IMR-90 (cell line): Measurements from ENCODE around the gene TRMT1. TPM values are rescaled to one million over a fixed set of nuclear protein-coding genes. Genes with fewer than 3 reads are reported as not detected.

Experiments
- ATAC-seq: fragments of 200-7000 bp; cut with Tn5 transposase; 2 replicates; pipeline ENCODE4 v1.9.1; 2020; ENCODE audit warnings: low read depth, mild to moderate bottlenecking, moderate library complexity
- BruUV-seq: library from RNA; stranded (reverse); fragments of 400-500 nt; replicated peaks from 2 replicates; lab custom pipeline; 2021; lab: Mats Ljungman, UMichigan
- CTCF ChIA-PET: fragments of 300-600 bp; formaldehyde crosslinking; extraction: SDS; loops from one replicate; lab custom pipeline; 2021; ENCODE audit warnings: antibody characterized with exemption; lab: Yijun Ruan, JAX
- POLR2A ChIA-PET: fragments of 300-600 bp; sonication (Branson Sonifier 250); formaldehyde crosslinking; loops from one replicate; lab custom pipeline; 2022; ENCODE audit warnings: antibody characterized with exemption; ENCODE audit not compliant: unreplicated experiment; lab: Charles Lee
- DNase-seq: peaks from one replicate; pipeline ENCODE4 v3.0.0; 2013
- H2AFZ ChIP-seq: replicated peaks from 2 replicates; pipeline ENCODE3; 2013; ENCODE audit warnings: low read length, mild to moderate bottlenecking; ENCODE audit not compliant: poor library complexity
- H2AK5ac ChIP-seq: 2 replicates; pipeline ENCODE4 v1.6.1; 2013; ENCODE audit warnings: low read depth, low read length, inconsistent platforms
- H2AK9ac ChIP-seq: replicated peaks from 2 replicates; pipeline ENCODE3; 2013; ENCODE audit warnings: mild to moderate bottlenecking, low read depth, low read length, moderate library complexity; ENCODE audit not compliant: poor library complexity
- H2BK120ac ChIP-seq: 2 replicates; pipeline ENCODE4 v1.6.1; 2013; ENCODE audit warnings: low read depth, low read length, inconsistent platforms
- H2BK15ac ChIP-seq: 3 replicates; pipeline ENCODE4 v1.6.1; 2013; ENCODE audit warnings: low read depth, low read length, inconsistent platforms
- H2BK20ac ChIP-seq: 2 replicates; pipeline ENCODE4 v1.6.1; 2013; ENCODE audit warnings: low read depth, mild to moderate bottlenecking, inconsistent platforms, low read length, moderate library complexity
- H2BK5ac ChIP-seq: 2 replicates; pipeline ENCODE4 v1.6.1; 2013; ENCODE audit warnings: mild to moderate bottlenecking, low read depth, low read length, inconsistent platforms; ENCODE audit not compliant: poor library complexity, severe bottlenecking
- H3K14ac ChIP-seq: replicated peaks from 2 replicates; pipeline ENCODE4 v1.6.1; 2013; ENCODE audit warnings: low read depth, low read length, inconsistent platforms
- H3K18ac ChIP-seq: 2 replicates; pipeline ENCODE4 v1.6.1; 2013; ENCODE audit warnings: low read depth, low read length, control low read depth
- H3K23ac ChIP-seq: 2 replicates; pipeline ENCODE4 v1.6.1; 2013; ENCODE audit warnings: low read depth, low read length, inconsistent platforms
- H3K27ac ChIP-seq: 2 replicates; pipeline ENCODE4 v1.5.1; 2013; ENCODE audit warnings: mild to moderate bottlenecking, control low read depth, low read length; ENCODE audit not compliant: insufficient read depth
- H3K27me3 ChIP-seq: 2 replicates; pipeline ENCODE4 v1.6.1; 2013; ENCODE audit warnings: low read length; ENCODE audit not compliant: control insufficient read depth, insufficient read depth
- H3K36me3 ChIP-seq: 2 replicates; pipeline ENCODE4 v1.6.1; 2013; ENCODE audit warnings: low read length, mixed read lengths; ENCODE audit not compliant: control insufficient read depth, insufficient read depth
- H3K4ac ChIP-seq: 2 replicates; pipeline ENCODE4 v1.6.1; 2013; ENCODE audit warnings: low read depth, low read length, inconsistent platforms
- H3K4me1 ChIP-seq: 2 replicates; pipeline ENCODE4 v1.6.1; 2013; ENCODE audit warnings: low read length, mixed read lengths; ENCODE audit not compliant: control insufficient read depth, insufficient read depth
- H3K4me2 ChIP-seq: 2 replicates; pipeline ENCODE4 v1.6.1; 2013; ENCODE audit warnings: low read depth, mild to moderate bottlenecking, control low read depth, low read length, moderate library complexity
- H3K4me3 ChIP-seq: 2 replicates; pipeline ENCODE4 v1.5.1; 2013; ENCODE audit warnings: low read depth, mild to moderate bottlenecking, control low read depth, low read length, moderate library complexity; ENCODE audit not compliant: insufficient read depth
- H3K56ac ChIP-seq: 2 replicates; pipeline ENCODE4 v1.6.1; 2013; ENCODE audit warnings: low read length, inconsistent platforms; ENCODE audit not compliant: insufficient read depth; ENCODE audit errors: extremely low read depth
- H3K79me1 ChIP-seq, 2 experiments: 2 replicates each; pipeline ENCODE4 v1.6.1; 2013; ENCODE audit warnings: low read length in 2 of 2, inconsistent platforms in 1 of 2, low read depth in 1 of 2
- H3K9ac ChIP-seq: 2 replicates; pipeline ENCODE4 v1.6.1; 2013; ENCODE audit warnings: low read depth, low read length, control low read depth
- H3K9me1 ChIP-seq: 2 replicates; pipeline ENCODE4 v1.6.1; 2013; ENCODE audit warnings: low read length, inconsistent platforms; ENCODE audit not compliant: insufficient read depth
- H3K9me3 ChIP-seq: 2 replicates; pipeline ENCODE4 v1.6.1; 2013; ENCODE audit warnings: low read length; ENCODE audit not compliant: control insufficient read depth, insufficient read depth
- H4K20me1 ChIP-seq: 2 replicates; pipeline ENCODE4 v1.6.1; 2013; ENCODE audit warnings: low read length, inconsistent platforms; ENCODE audit not compliant: insufficient read depth
- H4K5ac ChIP-seq: 2 replicates; pipeline ENCODE4 v1.6.1; 2013; ENCODE audit warnings: mild to moderate bottlenecking, low read depth, low read length, control low read depth
- H4K8ac ChIP-seq, 2 experiments: 2 replicates each; pipeline ENCODE4 v1.6.1; 2013; ENCODE audit warnings: low read depth in 2 of 2, low read length in 2 of 2, control low read depth in 1 of 2, inconsistent platforms in 1 of 2
- H4K91ac ChIP-seq: 2 replicates; pipeline ENCODE4 v1.6.1; 2013; ENCODE audit warnings: low read depth, low read length, inconsistent platforms; ENCODE audit not compliant: insufficient read depth
- BHLHE40 ChIP-seq: fragments of 150-350 bp; IDR thresholded peaks from 2 replicates; pipeline ENCODE4 v1.6.1; 2016; ENCODE audit warnings: mild to moderate bottlenecking, low read depth, low read length
- CEBPB ChIP-seq: IDR thresholded peaks from 2 replicates; pipeline ENCODE4 v1.6.1; 2012; ENCODE audit warnings: low read depth, low read length, improper control_type of control experiment
- CHD1 ChIP-seq: IDR thresholded peaks from 2 replicates; pipeline ENCODE4 v1.6.1; 2012; ENCODE audit warnings: low read depth, low read length, improper control_type of control experiment
- FOS ChIP-seq: fragments of 150-350 bp; IDR thresholded peaks from 2 replicates; pipeline ENCODE4 v1.6.1; 2016; ENCODE audit warnings: low read depth, low read length
- MXI1 ChIP-seq: IDR thresholded peaks from 2 replicates; pipeline ENCODE4 v1.6.1; 2012; ENCODE audit warnings: low read depth, mild to moderate bottlenecking, low read length, moderate library complexity, borderline replicate concordance
- NFE2L2 ChIP-seq: fragments of 150-350 bp; IDR thresholded peaks from 2 replicates; pipeline ENCODE4 v1.6.1; 2016; ENCODE audit warnings: low read depth, mild to moderate bottlenecking, low read length
- POLR2A ChIP-seq: IDR thresholded peaks from 2 replicates; pipeline ENCODE4 v1.6.1; 2012; ENCODE audit warnings: mild to moderate bottlenecking, low read depth, low read length
- RAD21 ChIP-seq: IDR thresholded peaks from 2 replicates; pipeline ENCODE4 v1.6.1; 2012; ENCODE audit warnings: low read length, improper control_type of control experiment
- RCOR1 ChIP-seq: IDR thresholded peaks from 2 replicates; pipeline ENCODE4 v1.6.1; 2012; ENCODE audit warnings: mild to moderate bottlenecking, low read length, improper control_type of control experiment; ENCODE audit not compliant: insufficient replicate concordance
- RFX5 ChIP-seq: IDR thresholded peaks from 2 replicates; pipeline ENCODE4 v1.8.0; 2012; ENCODE audit warnings: low read depth, mild to moderate bottlenecking, low read length, moderate library complexity
- SMC3 ChIP-seq: fragments of 150-350 bp; IDR thresholded peaks from 2 replicates; pipeline ENCODE4 v1.6.1; 2016; ENCODE audit warnings: low read depth, mild to moderate bottlenecking, antibody characterized with exemption, low read length, moderate library complexity
- WGBS, 2 experiments: methylation state at CpG; one replicate each; pipeline versions ENCODE4 v1.1.5 to v1.1.7; 2013; ENCODE audit warnings: missing lambda C conversion rate in 2 of 2; ENCODE audit not compliant: insufficient read length in 1 of 2; ENCODE audit errors: extremely low coverage in 2 of 2; 5-methylcytosine and 5-hydroxymethylcytosine counted together
- dilution Hi-C: fragments of 300-500 bp; cut with HindIII; formaldehyde crosslinking; loops from one replicate; pipeline ENCODE4 v1.14.3; 2018; ENCODE audit warnings: low sequenced_read_pairs; ENCODE audit not compliant: unreplicated experiment
- in situ Hi-C: fragments of 300-500 bp; cut with MboI; formaldehyde crosslinking; loops from 3 replicates; pipeline ENCODE4 v1.14.3; 2019; ENCODE audit warnings: low sequenced_read_pairs, inconsistent platforms, mixed read lengths
- intact Hi-C: fragments of 100-400 bp; cut with micrococcal nuclease; formaldehyde crosslinking; loops from 2 replicates; pipeline ENCODE4 v1.10.0; 2022
- polyA plus RNA-seq, 3 experiments: library from polyadenylated mRNA; depleted of rRNA; stranded (reverse); fragments of >200 nt; gene quantifications; 2 replicates each; pipeline ENCODE4 v1.2.3, GENCODE V29; 2012; ENCODE audit warnings: low replicate concordance in 1 of 3
- total RNA-seq: library from RNA; depleted of rRNA; stranded (reverse); fragments of >200 nt; gene quantifications from 2 replicates; pipeline ENCODE4 v1.2.3, GENCODE V29; 2012
- TF ChIP-seq, protein P1 (sequence below): conservative IDR thresholded peaks from 2 replicates; pipeline ENCODE4 v1.5.1; 2012; ENCODE audit warnings: mild to moderate bottlenecking, low read depth, low read length, improper control_type of control experiment
- TF ChIP-seq, protein P2 (sequence below): fragments of 150-350 bp; IDR thresholded peaks from 2 replicates; pipeline ENCODE4 v1.6.1; 2016; ENCODE audit warnings: low read depth, mild to moderate bottlenecking, low read length, moderate library complexity, borderline replicate concordance

The TRMT1 gene
- total and polyA plus RNA-seq, 2 of the 4 experiments (the other 2 are of a cell fraction) = 28.3 to 56.0 TPM

DNA sequence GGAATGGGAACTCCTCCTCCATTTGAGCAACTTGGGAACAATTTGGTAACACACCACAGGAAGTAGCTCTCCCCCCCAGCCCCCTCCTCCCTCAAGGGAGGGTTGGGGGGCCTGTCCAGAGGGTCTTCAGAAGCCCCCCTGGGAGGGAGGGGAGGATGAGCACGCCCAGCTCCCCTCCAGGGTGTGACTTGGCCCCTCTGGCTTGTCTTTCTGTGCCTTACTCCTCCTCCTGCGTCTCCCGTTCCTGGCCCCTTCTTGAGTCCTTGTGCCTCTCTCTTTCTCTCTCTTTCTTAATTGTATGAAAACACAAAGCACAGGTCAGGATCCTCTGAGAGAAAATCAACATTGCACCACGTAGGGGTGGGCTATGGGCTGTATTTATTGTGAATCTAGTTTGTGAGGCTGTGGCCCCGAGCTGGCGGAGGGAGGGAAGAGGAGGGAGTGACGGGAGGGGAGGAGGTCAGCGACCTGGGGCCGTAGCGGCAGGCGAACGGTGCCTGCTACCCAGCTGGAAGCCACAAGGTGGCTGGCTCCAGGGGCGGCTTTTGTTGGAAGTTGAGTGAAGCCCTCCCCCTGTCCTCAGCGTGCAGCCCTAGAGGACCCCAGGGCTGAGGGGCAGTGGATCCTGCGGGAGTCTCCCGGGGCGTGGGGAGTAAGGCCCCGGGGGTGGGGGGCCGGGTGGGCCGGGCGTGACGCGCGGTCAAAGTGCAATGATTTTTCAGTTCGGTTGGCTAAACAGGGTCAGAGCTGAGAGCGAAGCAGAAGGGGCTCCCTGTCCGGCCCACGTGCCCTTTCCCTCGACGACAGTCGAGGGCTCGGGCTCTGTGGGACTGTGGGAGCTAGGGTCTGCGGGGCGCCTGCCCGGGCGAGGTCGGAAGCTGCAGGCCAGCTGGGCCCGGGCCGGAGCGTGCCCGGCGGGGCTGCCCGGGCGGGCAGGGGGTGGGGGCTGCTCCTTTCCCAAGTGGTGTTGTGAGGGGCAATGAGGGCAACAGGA is 20.3 kb downstream of the TRMT1 start (continued):
- TF ChIP-seq CEBPB = no peak
- TF ChIP-seq MXI1 = no peak
- no peak for TF ChIP-seq BHLHE40

DNA sequence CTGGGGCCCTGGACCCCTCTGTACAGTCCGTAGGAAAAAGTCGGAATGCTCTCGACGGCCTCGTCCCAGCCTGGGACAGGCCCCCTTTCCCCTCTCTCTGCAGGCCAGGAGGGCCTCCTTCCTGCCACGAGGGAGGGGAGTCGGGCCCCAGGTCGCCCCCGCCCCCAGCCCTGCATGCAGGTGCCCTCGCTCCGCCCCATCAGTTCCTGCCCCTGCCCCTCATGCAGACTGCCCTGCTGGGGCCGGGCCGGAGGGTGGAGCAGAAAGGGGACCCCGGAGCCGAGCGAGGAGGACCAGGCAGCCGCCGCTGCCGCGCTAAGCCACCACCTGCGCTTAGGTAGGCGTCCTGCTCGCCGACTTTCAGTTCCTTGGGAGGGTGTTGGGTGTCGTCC is 21.2 kb downstream of the TRMT1 start:
- POLR2A ChIA-PET = no interaction called here
- dilution Hi-C loops (no loop called here), in situ Hi-C loops (no loop called here), intact Hi-C loops (no loop called here)
- Histone ChIP-seq H4K8ac (no peak overlapping the region), H2BK20ac (no peak overlapping the region), H3K14ac (no peak overlapping the region), H3K27ac (no peak overlapping the region), H3K23ac (no peak overlapping the region), H2AFZ (no peak overlapping the region), H3K4me3 (no peak overlapping the region), H2AK5ac (no peak overlapping the region), H3K18ac (no peak overlapping the region), H2BK120ac (no peak overlapping the region), H3K9ac (no peak overlapping the region), H4K20me1 (peaks cover 15% of the 10 kb centered on the region), H4K5ac (no peak overlapping the region), H3K4me2 (no peak overlapping the region), H3K27me3 (no peaks in the 10 kb centered on the region), H2BK15ac (no peak overlapping the region), H3K36me3 (peaks cover 9% of the 10 kb centered on the region; the same call in 1 of the 2 replicates), H3K4me1 (peaks cover 11% of the 10 kb centered on the region; the same call in 1 of the 2 replicates), H3K9me3 (no peaks in the 10 kb centered on the region), H4K91ac (no peak overlapping the region), H3K56ac (no peak overlapping the region), H2BK5ac (no peak overlapping the region), H3K79me1 (0 out of 4 replicates have a peak, but pooled peaks cover 0 to 6% of the 10 kb centered on the region in 2 experiments), H3K9me1 (0 out of 2 replicates have a peak, but pooled peaks cover 3% of the 10 kb centered on the region), H3K4ac (no peak overlapping the region), H2AK9ac (no peak overlapping the region)
- no TSS peak for BruUV-seq
- CTCF ChIA-PET = interaction anchor here (0.5 to 2.2 kb wide), 4 partner anchors 34 to 118 kb away, joined by 3 to 8 read pairs (median 4); no protein-coding TSS in a partner anchor
- DNase-seq (no peak), ATAC-seq (no peak)
- WGBS, 2 experiments = 67% methylated on average over 9 of the region's 25 CpGs; no CpG with 5 or more reads in 1 of the 2 experiments
- no peak for TF ChIP-seq SMC3
- TF ChIP-seq FOS = no peak
- no peak for TF ChIP-seq POLR2A
- TF ChIP-seq RAD21 = no peak
- no peak for TF ChIP-seq RCOR1
- TF ChIP-seq BHLHE40 = no peak
- TF ChIP-seq CHD1 = no peak
- TF ChIP-seq, protein P1, sequence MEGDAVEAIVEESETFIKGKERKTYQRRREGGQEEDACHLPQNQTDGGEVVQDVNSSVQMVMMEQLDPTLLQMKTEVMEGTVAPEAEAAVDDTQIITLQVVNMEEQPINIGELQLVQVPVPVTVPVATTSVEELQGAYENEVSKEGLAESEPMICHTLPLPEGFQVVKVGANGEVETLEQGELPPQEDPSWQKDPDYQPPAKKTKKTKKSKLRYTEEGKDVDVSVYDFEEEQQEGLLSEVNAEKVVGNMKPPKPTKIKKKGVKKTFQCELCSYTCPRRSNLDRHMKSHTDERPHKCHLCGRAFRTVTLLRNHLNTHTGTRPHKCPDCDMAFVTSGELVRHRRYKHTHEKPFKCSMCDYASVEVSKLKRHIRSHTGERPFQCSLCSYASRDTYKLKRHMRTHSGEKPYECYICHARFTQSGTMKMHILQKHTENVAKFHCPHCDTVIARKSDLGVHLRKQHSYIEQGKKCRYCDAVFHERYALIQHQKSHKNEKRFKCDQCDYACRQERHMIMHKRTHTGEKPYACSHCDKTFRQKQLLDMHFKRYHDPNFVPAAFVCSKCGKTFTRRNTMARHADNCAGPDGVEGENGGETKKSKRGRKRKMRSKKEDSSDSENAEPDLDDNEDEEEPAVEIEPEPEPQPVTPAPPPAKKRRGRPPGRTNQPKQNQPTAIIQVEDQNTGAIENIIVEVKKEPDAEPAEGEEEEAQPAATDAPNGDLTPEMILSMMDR = no peak
- TF ChIP-seq CEBPB = no peak
- TF ChIP-seq NFE2L2 = no peak
- no peak for TF ChIP-seq RFX5
- TF ChIP-seq, protein P2, sequence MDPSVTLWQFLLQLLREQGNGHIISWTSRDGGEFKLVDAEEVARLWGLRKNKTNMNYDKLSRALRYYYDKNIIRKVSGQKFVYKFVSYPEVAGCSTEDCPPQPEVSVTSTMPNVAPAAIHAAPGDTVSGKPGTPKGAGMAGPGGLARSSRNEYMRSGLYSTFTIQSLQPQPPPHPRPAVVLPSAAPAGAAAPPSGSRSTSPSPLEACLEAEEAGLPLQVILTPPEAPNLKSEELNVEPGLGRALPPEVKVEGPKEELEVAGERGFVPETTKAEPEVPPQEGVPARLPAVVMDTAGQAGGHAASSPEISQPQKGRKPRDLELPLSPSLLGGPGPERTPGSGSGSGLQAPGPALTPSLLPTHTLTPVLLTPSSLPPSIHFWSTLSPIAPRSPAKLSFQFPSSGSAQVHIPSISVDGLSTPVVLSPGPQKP = no peak
